GM10847 (cell line): ENCODE results near the gene DEFB121.

Experiments
- POLR2A ChIP-seq: IDR thresholded peaks from 2 replicates; pipeline ENCODE4 v1.6.1; 2011; ENCODE audit not compliant: insufficient read length; ENCODE audit errors: extremely low read depth

Gene DEFB121, protein sequence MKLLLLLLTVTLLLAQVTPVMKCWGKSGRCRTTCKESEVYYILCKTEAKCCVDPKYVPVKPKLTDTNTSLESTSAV

DNA sequence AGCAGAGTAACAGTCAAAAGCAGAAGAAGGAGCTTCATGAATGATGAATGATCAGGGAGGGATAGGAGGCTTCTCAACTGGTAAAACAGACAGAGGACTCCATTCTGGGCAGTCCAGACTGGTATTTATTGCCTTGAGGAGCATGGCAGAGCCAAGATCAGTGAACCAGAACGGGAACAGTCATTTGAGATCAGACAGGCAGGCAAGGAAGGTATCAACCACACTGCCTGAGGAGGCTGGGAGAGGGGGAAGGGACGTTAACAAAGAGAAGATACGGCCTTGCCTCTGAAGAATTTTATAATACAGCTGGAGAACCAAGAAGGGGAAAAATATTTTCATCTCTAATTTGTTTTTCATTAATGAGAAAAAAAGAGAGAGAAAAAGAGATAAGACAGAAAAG is at the start of gene DEFB121:
TSS of gene DEFB121 (minus strand) at position 101 of the 400 bp plus-strand sequence. CDS start at position 38, 63 bp downstream.
- TF ChIP-seq POLR2A: no peak

DNA sequence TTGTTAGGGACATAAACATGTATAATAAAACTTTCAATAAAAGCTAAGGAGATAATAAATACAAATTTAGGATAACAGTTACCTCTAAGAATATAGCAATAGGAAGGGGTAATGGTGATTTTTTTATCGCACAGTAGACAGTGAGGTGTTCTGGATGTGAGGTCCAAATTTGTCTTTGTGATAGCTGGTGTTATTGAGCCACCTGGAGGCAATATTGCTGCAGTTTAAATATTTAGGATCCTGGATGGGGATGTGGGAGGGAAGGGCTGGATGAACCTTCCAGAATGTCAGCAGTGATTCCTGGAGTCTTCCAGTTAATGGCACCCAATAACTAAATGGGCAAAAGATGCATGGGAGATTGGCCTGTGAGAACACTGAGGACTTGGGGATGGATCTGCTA is 48.3 kb upstream of the DEFB121 start:
- TF ChIP-seq POLR2A: no peak

DNA sequence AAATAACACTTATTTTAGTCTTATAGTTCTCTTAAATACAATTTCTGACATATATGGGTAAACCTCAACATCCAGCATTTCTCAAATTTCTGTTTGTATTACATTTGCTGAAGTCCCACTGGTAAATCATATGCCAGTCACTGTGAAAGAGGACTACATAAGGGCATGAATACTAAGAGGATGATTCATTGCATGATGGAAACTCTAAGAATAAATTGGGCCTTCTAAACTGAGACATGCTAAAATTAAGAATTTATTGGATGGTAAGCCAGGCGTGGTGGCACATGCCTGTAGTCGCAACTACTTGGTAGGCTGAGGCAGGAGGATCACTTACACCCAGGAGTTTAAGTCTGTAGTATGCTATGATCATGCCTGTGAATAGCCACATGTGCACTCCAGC is 46.6 kb upstream of the DEFB121 start:
- TF ChIP-seq POLR2A: no peak

DNA sequence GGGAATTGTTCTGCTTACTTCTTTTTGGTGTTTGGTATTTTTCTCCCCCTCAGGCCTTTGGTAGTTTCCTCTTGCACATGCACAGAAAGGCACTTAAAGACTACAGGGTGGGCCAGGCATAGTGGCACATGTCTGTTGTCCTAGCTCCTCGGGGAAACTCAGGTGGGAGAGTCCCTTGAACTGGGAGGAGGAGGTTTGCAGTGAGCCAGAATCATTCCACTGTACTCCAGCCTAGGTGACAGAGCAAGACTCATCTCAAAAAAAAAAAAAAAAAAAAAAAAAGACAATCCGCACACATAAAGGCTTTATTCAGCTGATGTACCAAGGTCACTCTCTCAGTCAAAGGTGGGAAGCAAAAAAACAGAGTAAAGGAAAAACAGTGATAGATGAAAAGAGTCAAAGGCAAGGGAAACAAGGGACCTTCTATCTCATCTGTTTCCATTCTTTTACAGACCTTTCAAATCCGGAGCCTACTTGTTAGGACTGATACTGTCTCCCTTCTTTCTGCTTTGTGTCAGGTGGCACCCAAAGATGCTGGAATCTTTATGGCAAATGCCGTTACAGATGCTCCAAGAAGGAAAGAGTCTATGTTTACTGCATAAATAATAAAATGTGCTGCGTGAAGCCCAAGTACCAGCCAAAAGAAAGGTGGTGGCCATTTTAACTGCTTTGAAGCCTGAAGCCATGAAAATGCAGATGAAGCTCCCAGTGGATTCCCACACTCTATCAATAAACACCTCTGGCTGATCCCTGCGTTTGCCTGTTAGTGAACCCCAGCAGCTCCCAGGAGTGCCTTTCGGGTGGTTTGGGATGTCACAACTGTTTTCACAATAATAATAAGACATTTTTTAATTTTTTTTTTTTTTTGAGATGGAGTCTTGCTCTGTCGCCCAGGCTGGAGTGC is 43.7 kb upstream of the DEFB121 start:
- no peak for TF ChIP-seq POLR2A

DNA sequence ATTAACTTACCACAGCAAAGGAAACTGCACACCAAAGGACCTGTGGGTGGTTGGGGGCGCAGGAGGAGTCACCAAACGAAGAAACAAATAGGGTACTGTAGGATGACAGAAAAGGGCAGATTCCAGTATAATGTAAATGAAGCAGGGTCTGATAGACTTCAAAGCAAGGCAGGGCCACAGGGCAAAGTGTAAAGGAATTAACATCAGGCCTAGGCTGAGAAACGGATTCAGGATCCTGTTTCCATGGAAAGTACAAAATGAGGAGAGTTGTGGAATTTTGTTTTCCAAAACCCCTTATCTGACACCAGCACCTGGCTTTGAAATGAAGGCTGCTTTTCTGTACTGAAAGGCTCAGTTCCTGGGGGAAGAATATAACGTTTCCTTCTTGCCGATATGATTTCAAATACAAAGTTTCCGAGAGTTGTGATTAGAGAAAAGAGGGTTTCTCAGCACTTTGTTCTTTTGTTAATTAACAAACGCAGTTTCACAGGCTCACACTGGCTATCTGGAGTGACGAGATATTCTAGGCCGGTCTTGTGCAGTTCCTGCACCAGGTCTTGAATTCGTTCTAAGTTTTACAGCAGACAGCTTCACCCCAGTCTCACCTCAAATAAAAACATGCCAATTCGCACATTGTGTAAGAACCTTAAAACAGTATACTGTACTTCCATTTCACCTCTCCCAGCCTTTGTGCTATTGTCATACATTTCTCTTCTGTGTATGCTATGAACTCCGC is 40.2 kb upstream of the DEFB121 start:
- no peak for TF ChIP-seq POLR2A

DNA sequence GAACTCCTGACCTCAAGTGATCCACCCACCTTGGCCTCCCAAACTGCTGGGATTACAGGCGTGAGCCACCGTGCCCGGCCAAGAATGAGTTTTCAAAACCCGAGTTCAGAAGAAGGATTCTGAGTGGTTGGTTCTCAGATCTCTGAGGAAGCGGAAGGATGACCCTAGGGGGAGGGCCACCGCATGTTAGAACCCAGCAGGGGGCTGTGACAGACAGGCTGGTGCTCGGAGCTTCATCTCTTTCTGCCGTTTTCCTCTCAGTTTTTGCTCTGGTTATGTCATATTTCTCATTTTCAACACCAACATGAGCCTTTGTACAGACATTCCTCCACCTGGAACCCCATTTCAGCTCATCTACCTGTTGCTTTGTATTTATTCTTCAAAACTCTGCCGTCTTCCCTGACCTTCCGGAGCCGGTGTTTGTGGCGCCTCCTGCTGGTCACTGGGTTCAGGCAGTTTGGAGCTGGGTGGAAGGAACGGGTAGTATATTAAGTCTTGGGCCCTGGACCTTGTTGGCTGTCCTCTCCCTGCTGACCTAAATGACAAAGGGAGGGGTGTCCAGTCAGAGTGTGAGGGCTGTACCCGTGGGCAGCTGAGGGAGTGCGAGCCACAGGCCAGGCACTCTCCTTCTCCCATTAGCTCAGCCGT is 34.1 kb upstream of the DEFB121 start, which contains the start of gene DEFB123:
TSS of gene DEFB123 (plus strand) at position 621 of the 648 bp plus-strand sequence. CDS start 67 bp downstream, outside the sequence.
- TF ChIP-seq POLR2A: no peak

DNA sequence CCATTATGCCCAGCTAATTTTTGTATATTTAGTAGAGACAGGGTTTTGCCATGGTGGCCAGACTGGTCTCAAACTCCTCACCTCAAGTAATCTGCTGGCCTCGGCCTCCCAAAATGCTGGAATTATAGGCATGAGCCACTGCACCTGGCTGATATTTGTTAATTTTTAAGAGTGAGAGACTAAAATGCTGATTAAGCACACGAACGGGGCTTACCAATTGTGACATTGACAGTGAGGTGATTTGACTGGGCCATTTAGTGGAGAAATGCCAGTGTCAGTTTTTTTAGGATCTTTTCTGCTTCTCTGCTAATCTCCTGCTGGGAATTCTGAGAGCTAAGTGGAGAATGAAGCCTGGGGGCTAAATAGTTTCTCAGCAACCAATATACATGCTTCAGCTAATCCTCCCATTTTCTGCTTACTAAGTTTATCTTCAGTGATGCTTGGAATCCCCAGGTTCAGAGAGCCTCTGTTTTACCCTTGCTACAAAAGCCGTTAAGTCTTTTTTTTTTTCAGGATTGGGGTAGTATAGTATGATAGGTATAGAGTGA is 24.6 kb upstream of the DEFB121 start:
- TF ChIP-seq POLR2A: no peak

DNA sequence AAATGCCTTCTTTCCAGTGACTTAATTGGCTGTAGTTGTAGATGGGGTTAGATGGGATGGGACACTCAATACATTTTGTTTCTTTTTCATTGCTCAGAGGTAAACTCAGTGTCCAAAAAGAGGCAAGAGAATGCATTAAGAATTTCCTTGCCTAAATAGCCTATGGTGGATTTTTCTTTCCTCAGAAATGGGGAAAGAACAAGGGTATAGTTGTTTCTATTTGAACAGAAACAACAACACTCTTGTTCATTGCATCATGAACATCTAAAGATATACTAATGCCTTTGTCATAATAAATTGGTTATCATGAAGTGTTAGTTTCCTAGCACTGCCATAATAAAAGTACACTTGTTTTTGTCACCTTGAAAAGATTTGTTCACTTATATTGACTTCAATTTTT is 19.8 kb upstream of the DEFB121 start:
- no peak for TF ChIP-seq POLR2A

DNA sequence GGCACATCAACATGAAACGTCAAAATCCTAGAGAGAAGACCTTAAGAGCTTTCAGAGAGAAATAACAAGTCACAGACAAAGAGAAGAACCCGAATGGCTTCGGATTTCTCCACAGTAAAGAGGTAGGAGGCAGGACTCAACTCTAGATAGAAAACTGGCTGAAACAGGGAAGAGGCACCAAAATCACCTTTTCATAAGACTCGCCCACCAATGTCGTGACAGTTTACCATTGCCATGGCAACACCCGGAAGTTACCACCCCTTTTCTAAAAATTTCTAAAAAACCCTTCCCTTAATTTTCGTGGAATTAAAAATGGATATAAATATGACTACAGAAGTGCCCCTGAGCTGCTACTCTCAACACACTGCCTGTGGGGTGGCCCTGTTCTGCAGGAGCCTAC is 12.3 kb upstream of the DEFB121 start:
- no peak for TF ChIP-seq POLR2A

DNA sequence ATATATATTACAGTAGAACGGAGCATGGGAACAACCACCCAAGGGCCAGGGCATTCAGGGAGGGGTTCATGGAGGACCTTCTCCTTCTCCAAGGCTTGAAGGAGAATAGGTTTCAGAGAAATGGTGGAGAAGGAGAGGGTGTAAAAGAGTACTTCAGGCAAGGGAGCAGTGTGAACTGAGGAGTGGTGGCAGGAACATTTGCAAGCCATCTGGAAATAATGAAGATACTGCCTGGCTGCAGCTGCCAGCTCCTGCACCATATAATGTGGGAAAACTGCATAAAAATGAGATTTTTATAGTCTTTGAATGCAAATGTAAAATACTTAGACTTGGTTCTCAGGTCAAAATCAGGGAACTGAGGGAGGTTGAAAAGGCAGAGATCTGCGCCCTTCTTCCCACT is 9.6 kb upstream of the DEFB121 start:
- no peak for TF ChIP-seq POLR2A

DNA sequence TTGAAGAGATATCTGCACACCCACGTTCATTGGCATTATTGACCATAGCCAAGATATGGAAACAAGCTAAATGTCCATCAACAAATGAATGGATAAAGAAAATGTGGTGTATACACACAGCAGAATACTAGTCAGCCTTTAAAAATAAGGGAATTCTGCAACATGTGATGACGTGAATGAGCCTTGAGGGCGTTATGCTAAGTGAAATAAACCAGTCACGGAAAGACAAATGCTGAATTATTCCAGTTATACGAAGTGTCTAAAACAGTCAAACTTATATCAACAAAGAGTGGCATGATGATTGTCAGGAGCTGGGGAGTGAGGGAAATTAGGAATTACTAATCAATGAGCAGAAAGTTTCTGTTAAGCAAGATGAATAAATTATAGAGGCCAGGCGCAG is 8.4 kb upstream of the DEFB121 start:
- TF ChIP-seq POLR2A: no peak

DNA sequence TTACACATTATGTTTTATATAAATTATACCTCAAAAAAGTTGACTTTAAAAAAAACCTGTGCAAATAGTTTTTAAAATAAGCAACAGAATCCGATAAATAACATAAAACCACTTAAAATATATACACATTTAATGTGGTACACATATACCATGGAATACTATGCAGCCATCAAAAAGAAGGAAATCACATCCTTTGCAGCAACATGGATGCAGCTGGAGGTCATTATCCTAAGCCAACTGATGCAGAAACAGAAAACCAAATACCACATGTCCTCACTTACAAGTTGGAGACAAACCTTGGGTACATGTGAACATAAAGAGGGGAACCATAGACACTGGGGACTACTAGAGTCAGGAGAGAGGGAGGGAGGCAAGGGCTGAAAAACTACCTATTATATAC is 4.0 kb upstream of the DEFB121 start:
- TF ChIP-seq POLR2A: no peak

DNA sequence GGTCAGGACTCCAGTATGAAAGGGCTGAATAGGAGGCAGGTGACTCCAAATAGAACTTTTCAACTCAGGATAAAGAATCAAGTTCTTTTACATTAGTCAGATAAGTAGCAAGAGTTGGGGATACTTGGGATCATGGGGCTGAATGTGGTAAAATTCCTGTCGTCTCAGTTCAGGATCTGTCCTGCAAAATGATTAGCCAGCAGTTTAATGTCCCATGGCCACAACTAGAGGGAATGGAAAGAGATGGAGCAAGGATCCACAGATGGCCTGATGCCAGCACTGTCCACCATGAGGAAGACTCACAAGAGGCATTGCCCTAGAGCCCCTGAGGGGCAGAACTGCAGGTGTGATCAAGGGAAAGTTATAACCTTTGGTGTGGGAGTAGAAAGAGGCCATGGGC is 2.1 kb downstream of the DEFB121 start:
- TF ChIP-seq POLR2A: no peak

DNA sequence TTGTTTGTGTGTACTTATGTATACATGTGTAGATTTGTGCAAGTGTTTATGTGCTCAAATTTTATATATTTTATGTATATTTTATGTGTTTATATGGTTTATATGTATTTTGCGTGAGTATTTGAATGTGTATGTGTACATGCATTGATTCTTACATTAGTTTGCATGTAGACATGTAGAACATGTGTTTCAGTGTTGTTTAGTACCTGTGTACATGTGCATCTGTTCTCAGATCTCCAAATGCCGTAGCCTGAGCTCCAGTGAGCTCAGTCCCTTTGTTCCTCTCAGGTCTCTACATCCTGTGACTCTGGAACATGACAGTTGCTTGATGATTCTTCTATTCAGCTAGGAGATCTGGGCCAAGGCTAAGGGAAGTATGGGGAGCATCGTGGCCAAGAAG is 11.1 kb downstream of the DEFB121 start:
- TF ChIP-seq POLR2A: no peak

DNA sequence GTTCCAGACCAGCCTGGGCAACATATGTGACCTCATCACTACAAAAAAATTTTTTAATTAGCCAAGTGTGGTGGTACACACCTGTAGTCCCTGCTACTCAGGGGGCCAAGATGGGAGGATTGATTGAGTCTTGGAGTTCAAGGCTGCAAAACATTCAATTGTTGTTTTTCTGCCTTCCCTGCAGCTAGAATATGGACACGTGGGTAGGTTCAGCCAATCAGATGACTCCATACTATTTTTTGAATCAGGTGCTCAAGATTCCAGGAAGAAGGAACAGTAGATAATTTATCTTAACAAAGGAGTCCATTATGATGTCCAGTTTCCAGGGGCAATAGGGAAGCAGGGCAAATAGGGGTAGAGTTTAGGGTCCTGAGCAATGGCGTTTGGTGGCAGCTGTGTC is 13.2 kb downstream of the DEFB121 start:
- no peak for TF ChIP-seq POLR2A
